ENCODE results near the gene ZNF236.

The ZNF236 gene

DNA sequence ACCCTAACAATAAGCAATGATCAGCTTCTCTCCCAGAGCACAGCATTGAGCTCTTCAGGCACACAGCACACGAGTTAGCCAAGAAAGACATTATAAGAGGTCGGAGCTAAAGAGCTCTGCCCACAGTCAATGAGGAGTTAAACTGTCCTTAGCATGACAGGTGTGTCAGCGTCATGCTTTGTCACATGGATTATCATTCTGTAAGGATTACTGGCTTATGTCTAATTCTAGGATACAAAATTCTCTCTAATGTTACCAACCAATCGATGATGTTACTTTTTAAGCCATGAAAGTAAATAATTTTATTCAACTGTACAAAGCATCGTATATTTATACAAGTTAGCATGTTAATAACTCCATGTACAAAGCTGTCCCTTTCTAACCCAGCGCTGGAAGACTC, 108.8 kb downstream of the ZNF236 start:
- TF ChIP-seq FOXP2 (optimal IDR thresholded peaks at IDR 0.05; ENCODE audit: borderline replicate concordance, extremely low read depth, extremely low read length, insufficient read depth) (no peak), TAF1 (IDR thresholded peaks at IDR 0.05; ENCODE audit: borderline replicate concordance, insufficient read depth, low read length) (no peak), REST (IDR thresholded peaks at IDR 0.05; ENCODE audit: insufficient read depth in 1 of 2, low read depth in 2 of 2, low read length in 2 of 2) (no peak), POLR2AphosphoS5 (IDR thresholded peaks at IDR 0.05; ENCODE audit: low read depth, low read length) (no peak), SIN3A (IDR thresholded peaks at IDR 0.05; ENCODE audit: borderline replicate concordance, insufficient read depth, low read length) (no peak)

DNA sequence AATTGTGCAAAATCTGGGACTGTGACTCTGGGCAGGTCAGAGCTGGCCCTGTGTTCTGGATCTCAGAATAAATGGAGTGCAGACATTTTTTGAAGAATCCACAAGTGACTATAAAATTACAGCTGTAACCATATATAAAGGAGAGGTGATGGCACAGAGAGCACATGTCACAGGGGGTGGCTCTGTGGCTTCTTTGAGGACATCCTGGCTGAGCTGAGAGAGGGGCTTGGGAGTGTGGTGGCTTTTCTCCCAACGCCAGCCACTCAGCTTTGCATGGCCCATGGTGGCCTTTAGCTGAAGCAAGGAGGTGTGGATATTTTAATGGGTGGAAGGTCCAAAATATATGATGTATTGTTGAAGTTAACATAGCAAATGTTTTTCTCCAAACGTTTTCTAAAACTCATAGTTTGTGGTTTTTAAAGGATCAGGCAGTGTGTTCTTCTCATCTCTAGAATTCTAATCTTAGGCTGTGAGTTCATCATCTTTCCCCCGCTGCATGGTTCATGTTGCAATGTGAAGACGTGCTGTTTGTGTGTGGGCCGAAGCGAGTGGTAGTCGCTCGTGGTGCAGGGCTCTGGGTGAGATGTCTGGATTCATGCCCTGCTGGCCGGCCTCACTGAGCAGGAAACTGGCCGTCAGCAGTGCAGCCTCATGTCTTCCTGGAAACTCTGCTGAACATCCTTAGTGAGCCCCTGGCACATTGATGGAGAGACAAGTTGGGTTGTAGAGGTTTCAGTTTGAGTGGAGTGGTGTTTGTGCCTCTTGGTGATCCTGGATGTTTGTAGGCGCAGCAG, 109.9 kb downstream of the ZNF236 start:
- TF ChIP-seq SIN3A (IDR thresholded peaks at IDR 0.05; ENCODE audit: borderline replicate concordance, insufficient read depth, low read length), result no peak
- no peak for TF ChIP-seq POLR2AphosphoS5 (IDR thresholded peaks at IDR 0.05; ENCODE audit: low read depth, low read length)
- TF ChIP-seq REST (IDR thresholded peaks at IDR 0.05; ENCODE audit: insufficient read depth in 1 of 2, low read depth in 2 of 2, low read length in 2 of 2), result no peak
- no peak for TF ChIP-seq FOXP2 (optimal IDR thresholded peaks at IDR 0.05; ENCODE audit: borderline replicate concordance, extremely low read depth, extremely low read length, insufficient read depth)
- no peak for TF ChIP-seq TAF1 (IDR thresholded peaks at IDR 0.05; ENCODE audit: borderline replicate concordance, insufficient read depth, low read length)

DNA sequence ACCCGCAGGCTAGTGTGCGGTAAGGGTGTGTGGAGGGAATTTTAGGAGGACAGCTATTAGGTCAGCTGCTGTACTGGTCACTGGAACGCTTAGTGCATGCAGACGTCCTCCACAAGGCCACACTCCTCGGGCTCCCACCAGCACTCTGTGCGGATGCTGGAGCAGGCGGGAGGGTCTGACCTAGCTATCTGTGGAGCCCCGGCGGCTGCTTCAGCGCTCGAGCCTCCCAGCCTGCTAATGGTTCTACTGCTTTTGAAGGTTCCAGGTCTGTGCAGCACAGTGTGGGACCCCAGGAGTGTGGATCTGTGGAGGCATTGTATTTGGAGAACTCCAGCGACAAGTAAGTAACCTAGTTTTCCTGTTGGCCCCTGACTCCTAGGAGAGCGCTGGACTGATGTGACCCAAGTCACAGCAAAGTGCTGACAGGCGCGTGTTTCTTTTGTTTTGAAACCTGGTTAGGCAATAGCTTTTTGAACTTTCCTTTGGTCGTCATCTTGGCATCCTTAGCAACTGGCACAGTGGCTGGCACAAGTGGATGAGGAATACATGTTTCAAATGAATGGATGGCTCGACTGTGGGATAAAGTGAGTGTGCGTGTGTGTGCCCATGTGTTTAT, 113.5 kb downstream of the ZNF236 start:
- TF ChIP-seq REST (IDR thresholded peaks at IDR 0.05; ENCODE audit: insufficient read depth in 1 of 2, low read depth in 2 of 2, low read length in 2 of 2), result no peak
- no peak for TF ChIP-seq POLR2AphosphoS5 (IDR thresholded peaks at IDR 0.05; ENCODE audit: low read depth, low read length)
- TF ChIP-seq TAF1 (IDR thresholded peaks at IDR 0.05; ENCODE audit: borderline replicate concordance, insufficient read depth, low read length), result no peak
- no peak for TF ChIP-seq FOXP2 (optimal IDR thresholded peaks at IDR 0.05; ENCODE audit: borderline replicate concordance, extremely low read depth, extremely low read length, insufficient read depth)
- TF ChIP-seq SIN3A (IDR thresholded peaks at IDR 0.05; ENCODE audit: borderline replicate concordance, insufficient read depth, low read length), result no peak

- TF ChIP-seq FOXP2 (optimal IDR thresholded peaks at IDR 0.05; ENCODE audit: borderline replicate concordance, extremely low read depth, extremely low read length, insufficient read depth), result no peak
- TF ChIP-seq REST (IDR thresholded peaks at IDR 0.05; ENCODE audit: insufficient read depth in 1 of 2, low read depth in 2 of 2, low read length in 2 of 2), result no peak
- no peak for TF ChIP-seq SIN3A (IDR thresholded peaks at IDR 0.05; ENCODE audit: borderline replicate concordance, insufficient read depth, low read length)
- no peak for TF ChIP-seq POLR2AphosphoS5 (IDR thresholded peaks at IDR 0.05; ENCODE audit: low read depth, low read length)
- TF ChIP-seq TAF1 (IDR thresholded peaks at IDR 0.05; ENCODE audit: borderline replicate concordance, insufficient read depth, low read length), result no peak
Observed at GRCh38 chr18:76936877-76937276, 114.5 kb downstream of the ZNF236 start.
